Superior temporal gyrus (tissue), 1 donor: ENCODE results near the gene TRIM17.

Experiments used
- DNase-seq: peaks from one replicate; pipeline ENCODE4 v3.0.0-alpha.2; 2016; ENCODE audit errors: extremely low spot score

TRIM17 gene

GRCh38 chr1:228378873-228379460, 37.7 kb downstream of the TRIM17 start:
- no peak for DNase-seq

- peak; percentile 19 for DNase-seq
Observed at GRCh38 chr1:228378090-228378872, 38.4 kb downstream of the TRIM17 start.

GRCh38 chr1:228377664-228378089, 39.0 kb downstream of the TRIM17 start:
- no peak for DNase-seq

GRCh38 chr1:228376651-228377631, 39.7 kb downstream of the TRIM17 start:
- DNase-seq, result no peak

GRCh38 chr1:228376262-228376628, 40.4 kb downstream of the TRIM17 start:
- DNase-seq, result no peak

GRCh38 chr1:228375578-228376261, 40.9 kb downstream of the TRIM17 start:
- no peak for DNase-seq

GRCh38 chr1:228374711-228375577, 41.7 kb downstream of the TRIM17 start:
- DNase-seq, result peak; percentile 72

- no peak for DNase-seq
Observed at GRCh38 chr1:228373681-228374571, 42.7 kb downstream of the TRIM17 start.

GRCh38 chr1:228373004-228373680, 43.5 kb downstream of the TRIM17 start:
- no peak for DNase-seq

GRCh38 chr1:228372183-228373003, 44.3 kb downstream of the TRIM17 start:
- no peak for DNase-seq

GRCh38 chr1:228371741-228372182, 44.9 kb downstream of the TRIM17 start:
- no peak for DNase-seq

- no peak for DNase-seq
Observed at GRCh38 chr1:228370941-228371740, 45.5 kb downstream of the TRIM17 start.

GRCh38 chr1:228370439-228370940, 46.2 kb downstream of the TRIM17 start:
- DNase-seq, result no peak

- DNase-seq, result no peak
Observed at GRCh38 chr1:228369608-228370438, 46.8 kb downstream of the TRIM17 start.

- no peak for DNase-seq
Observed at GRCh38 chr1:228368801-228369607, 47.7 kb downstream of the TRIM17 start.
